Activated CD8-positive, alpha-beta memory T cell treated with anti-CD3 and anti-CD28 coated beads for 24 hours (primary cell): Measurements from ENCODE around the gene OPN1LW.
"Not testable (repeated sequence)": the region's sequence is repeated elsewhere in the genome, so short reads cannot be mapped to it uniquely, and the experiment has no call there.

Experiments used
- DNase-seq: peaks from one replicate; pipeline ENCODE4 v3.0.0-alpha.2; 2020

Gene OPN1LW

DNA sequence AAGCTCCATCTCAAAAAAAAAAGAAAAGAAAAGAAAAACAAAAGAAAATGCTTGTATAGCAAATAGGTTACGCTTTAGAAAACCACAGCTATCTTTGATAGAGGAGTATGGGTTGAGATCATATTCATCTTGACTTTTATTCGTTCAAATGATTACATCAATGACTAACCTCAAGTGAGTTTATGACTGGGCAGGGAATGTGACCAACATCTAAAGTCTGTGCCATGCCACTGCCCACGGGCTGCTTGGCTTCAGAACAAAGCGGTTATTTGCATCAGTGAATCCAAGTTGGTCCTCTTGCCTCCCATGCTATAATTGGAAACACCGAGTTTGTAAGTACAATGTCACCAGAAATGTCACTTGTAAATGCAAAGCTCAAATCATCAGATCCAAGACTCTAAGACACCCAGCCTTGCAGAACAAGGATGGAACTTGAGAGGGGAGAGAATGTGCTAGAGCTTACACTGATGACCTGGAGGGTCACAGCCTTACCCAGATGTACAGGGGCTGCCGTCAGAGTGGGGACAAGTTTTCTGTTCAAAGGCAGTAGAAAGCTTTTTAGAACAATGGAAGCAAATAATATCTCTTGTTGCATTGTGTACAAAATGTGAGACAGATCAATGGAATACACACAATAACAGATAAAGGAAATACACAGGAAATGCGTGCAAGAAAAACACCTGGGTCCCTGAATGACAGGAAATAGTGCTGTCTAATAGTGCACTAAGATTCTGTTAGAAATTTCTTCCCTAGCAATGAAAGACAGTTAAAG lies 8.4 kb upstream of the OPN1LW start:
- DNase-seq = no peak

- DNase-seq = peak; percentile 88
Measured at GRCh38 chrX:154136627-154137161, 7.3 kb upstream of the OPN1LW start.

- DNase-seq = no peak
Measured at GRCh38 chrX:154138857-154139256, 5.2 kb upstream of the OPN1LW start.

DNA sequence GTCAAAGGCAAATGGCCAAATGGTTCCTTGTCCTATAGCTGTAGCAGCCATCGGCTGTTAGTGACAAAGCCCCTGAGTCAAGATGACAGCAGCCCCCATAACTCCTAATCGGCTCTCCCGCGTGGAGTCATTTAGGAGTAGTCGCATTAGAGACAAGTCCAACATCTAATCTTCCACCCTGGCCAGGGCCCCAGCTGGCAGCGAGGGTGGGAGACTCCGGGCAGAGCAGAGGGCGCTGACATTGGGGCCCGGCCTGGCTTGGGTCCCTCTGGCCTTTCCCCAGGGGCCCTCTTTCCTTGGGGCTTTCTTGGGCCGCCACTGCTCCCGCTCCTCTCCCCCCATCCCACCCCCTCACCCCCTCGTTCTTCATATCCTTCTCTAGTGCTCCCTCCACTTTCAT lies 3.8 kb upstream of the OPN1LW start:
- DNase-seq = no peak

DNA sequence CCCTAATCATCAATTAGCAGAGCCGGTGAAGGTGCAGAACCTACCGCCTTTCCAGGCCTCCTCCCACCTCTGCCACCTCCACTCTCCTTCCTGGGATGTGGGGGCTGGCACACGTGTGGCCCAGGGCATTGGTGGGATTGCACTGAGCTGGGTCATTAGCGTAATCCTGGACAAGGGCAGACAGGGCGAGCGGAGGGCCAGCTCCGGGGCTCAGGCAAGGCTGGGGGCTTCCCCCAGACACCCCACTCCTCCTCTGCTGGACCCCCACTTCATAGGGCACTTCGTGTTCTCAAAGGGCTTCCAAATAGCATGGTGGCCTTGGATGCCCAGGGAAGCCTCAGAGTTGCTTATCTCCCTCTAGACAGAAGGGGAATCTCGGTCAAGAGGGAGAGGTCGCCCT lies 3.3 kb upstream of the OPN1LW start:
- DNase-seq = no peak

- no peak for DNase-seq
Measured at GRCh38 chrX:154142386-154142785, 1.7 kb upstream of the OPN1LW start.

DNA sequence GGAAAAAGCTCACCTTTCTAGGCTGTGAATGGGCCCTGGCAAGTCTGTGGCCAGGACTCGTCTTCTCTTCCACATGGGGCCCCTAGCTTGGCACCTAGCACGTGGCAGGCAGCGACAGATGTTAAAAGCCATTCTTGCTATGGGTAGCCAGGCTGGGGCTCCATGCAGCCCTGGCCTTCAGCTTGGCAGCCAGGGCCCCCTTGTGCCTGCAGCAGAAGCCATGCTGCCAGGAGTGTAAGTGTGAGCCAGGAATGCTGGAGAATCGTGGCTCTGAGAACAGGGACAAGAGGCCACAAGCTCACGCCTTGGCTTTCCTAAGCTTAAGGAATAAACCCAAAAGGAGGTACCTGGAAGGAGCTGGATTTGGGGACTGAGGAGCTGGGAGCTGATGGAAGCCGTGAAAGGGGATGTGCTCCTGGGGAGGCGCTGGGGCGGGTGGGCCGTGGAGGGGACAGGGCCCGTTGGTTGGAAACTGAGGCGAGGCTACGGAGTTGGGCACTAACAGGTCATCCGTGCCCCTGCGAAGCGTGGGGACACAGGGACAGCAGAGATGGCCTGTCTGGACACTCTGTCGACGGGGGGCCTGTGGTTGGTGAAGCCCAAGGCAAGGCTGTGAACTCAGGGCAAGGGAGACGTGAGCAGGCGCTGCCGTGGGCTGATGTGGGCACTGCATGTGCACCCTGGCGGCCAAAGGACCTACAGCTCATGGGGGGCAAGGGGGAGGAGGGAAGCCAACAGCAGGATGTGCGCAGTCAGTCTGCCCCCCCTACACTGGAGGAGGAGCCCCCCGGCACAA lies 895 bp upstream of the OPN1LW start:
- no peak for DNase-seq

- not testable (repeated sequence) for DNase-seq
Measured at GRCh38 chrX:154151030-154151429, 7.0 kb downstream of the OPN1LW start.

DNA sequence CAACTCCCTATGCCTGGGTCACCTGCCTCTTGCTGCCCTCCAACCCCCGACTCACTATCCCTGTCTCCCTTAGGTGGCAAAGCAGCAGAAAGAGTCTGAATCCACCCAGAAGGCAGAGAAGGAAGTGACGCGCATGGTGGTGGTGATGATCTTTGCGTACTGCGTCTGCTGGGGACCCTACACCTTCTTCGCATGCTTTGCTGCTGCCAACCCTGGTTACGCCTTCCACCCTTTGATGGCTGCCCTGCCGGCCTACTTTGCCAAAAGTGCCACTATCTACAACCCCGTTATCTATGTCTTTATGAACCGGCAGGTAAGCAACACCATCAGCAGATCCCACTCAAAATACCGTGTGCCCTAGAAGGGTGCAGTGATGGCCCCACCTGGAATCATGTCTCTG lies 12.2 kb downstream of the OPN1LW start:
- DNase-seq = not testable (repeated sequence)

DNA sequence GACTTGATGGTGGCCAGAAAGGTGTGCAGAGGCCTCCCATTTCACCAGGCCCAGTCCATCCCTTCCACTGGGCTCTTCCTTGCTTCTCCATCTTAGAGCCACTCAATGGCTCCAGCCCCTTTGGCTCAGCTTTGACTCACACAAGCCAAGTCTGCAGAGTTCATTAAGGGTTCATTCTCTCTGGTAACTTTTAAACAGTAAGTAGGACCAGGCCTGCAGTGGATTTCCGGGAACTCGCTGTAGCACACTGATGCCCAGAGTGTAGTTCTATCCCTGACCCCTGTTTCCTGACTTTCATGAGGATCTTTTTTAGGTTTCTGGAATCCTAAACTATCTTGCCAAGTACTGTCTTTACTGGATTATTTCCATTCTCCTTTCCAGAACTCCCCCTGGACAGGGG lies 13.2 kb downstream of the OPN1LW start:
- DNase-seq = not testable (repeated sequence)

DNA sequence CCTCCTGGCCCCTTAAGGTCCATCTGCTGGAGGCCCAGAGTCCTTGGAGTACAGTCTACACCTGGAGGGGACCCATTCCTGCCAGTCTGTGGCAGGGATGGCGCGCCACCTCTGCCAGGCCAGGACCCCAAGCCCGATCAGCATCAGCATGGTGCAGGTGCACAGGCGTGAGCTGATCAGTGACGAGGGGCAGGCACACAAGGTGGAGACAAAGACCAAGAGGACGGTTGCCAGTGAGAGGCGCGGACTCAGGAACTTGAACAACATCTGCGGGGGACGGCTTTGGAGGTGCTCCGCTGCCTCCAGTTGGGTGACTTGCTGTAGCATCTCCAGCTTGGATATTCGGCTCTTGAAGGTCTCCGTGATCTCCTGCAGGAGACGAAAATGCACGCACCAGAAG lies 15.3 kb downstream of the OPN1LW start:
- not testable (repeated sequence) for DNase-seq

DNA sequence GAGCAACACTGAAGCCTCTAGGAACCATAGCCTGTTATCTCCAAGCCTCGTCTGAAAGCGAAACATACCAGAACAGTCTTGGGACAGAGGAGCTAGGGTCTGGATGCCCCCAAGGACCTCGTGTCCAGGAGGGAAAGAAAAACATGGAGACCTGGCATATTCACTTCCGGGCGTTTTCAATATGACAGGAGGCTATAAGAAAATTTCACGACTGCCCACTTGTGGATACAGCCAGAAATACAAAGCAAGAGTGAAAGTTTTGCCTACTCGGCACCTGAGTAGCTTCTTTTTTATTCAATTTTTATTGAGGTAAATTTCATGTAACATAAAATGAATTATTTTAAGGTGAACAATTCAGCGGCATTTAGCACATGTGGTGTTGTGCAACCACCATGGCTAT lies 20.9 kb downstream of the OPN1LW start:
- not testable (repeated sequence) for DNase-seq

GRCh38 chrX:154168384-154168783 lies 24.3 kb downstream of the OPN1LW start:
- DNase-seq = not testable (repeated sequence)

DNA sequence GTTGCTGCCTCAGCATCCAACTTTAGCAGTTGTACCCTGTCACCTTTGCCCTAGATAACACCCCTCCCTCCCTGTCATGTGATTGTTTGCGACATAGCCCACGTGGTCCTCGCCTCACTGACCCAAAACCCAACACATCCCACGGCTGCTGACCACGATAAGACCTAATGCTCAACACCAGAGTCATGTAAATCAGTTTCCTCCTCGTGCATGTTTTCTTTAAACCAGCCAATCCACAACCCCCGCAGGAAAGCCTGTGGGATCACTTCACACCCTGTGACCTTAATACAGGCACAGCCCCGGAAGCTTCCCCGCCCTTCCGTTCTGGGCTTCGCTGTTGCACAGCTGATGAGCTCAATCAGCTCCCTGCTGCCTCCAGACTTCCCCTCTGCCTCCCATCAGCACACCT lies 28.5 kb downstream of the OPN1LW start:
- DNase-seq = not testable (repeated sequence)

GRCh38 chrX:154174356-154174755 lies 30.3 kb downstream of the OPN1LW start:
- DNase-seq = not testable (repeated sequence)

DNA sequence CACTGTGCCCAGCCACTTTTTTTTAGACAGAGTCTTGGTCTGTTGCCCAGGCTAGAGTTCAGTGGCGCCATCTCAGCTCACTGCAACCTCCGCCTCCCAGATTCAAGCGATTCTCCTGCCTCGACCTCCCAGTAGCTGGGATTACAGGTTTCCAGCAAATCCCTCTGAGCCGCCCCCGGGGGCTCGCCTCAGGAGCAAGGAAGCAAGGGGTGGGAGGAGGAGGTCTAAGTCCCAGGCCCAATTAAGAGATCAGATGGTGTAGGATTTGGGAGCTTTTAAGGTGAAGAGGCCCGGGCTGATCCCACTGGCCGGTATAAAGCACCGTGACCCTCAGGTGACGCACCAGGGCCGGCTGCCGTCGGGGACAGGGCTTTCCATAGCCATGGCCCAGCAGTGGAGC lies 38.3 kb downstream of the OPN1LW start, which contains the start of gene OPN1MW:
OPN1MW (plus strand) TSS at position 301 of the 400 bp plus-strand sequence; CDS start at position 383, 82 bp downstream.
- DNase-seq = not testable (repeated sequence)

GRCh38 chrX:154183794-154184193 lies 39.8 kb downstream of the OPN1LW start:
- not testable (repeated sequence) for DNase-seq

- DNase-seq = not testable (repeated sequence)
Measured at GRCh38 chrX:154192846-154193245, 48.8 kb downstream of the OPN1LW start.

DNA sequence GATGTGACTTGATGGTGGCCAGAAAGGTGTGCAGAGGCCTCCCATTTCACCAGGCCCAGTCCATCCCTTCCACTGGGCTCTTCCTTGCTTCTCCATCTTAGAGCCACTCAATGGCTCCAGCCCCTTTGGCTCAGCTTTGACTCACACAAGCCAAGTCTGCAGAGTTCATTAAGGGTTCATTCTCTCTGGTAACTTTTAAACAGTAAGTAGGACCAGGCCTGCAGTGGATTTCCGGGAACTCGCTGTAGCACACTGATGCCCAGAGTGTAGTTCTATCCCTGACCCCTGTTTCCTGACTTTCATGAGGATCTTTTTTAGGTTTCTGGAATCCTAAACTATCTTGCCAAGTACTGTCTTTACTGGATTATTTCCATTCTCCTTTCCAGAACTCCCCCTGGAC lies 50.3 kb downstream of the OPN1LW start:
- DNase-seq = not testable (repeated sequence)

GRCh38 chrX:154196466-154196865 lies 52.4 kb downstream of the OPN1LW start:
- DNase-seq = not testable (repeated sequence)
